Astrocyte of the cerebellum (primary cell): Measurements from ENCODE around the gene ANO5.

Experiments used
- DNase-seq: peaks from one replicate; pipeline ENCODE4 v3.0.0-alpha.2; 2011; ENCODE audit warnings: low read depth
- H3K4me3 ChIP-seq: 2 replicates; pipeline ENCODE4 v1.5.1; 2011; ENCODE audit warnings: mild to moderate bottlenecking, low read depth, low read length, moderate library complexity
- CTCF ChIP-seq: IDR thresholded peaks from 2 replicates; pipeline ENCODE4 v1.5.1; 2012; ENCODE audit warnings: low read length, low read depth, moderate library complexity, mild to moderate bottlenecking; ENCODE audit errors: missing control alignments
- in situ Hi-C: cut with HindIII; loops from 2 replicates; pipeline ENCODE4 v1.10.0; 2017; ENCODE audit warnings: low sequenced_read_pairs

Gene ANO5

GRCh38 chr11:22165087-22165486 is 27.8 kb upstream of the ANO5 start:
- no peak overlapping the region for H3K4me3 ChIP-seq
- no peak for DNase-seq
- no peak for TF ChIP-seq CTCF
- in situ Hi-C loops, result no loop called here

- TF ChIP-seq CTCF, result no peak
- in situ Hi-C loops, result no loop called here
- H3K4me3 ChIP-seq, result no peak overlapping the region
- DNase-seq, result no peak
These were observed 26.9 kb upstream of the ANO5 start for GRCh38 chr11:22165759-22166513.

- DNase-seq, result no peak
These were observed 23.1 kb upstream of the ANO5 start for GRCh38 chr11:22169833-22170232.

GRCh38 chr11:22173532-22173931 is 19.4 kb upstream of the ANO5 start:
- H3K4me3 ChIP-seq, result no peak overlapping the region
- DNase-seq, result no peak
- no peak for TF ChIP-seq CTCF
- in situ Hi-C loops, result no loop called here

More at GRCh38 chr11:22169833-22170232, 23.1 kb upstream of the ANO5 start:
- H3K4me3 ChIP-seq, result no peak overlapping the region
- no peak for TF ChIP-seq CTCF
- in situ Hi-C loops, result no loop called here

GRCh38 chr11:22177186-22177585 is 15.7 kb upstream of the ANO5 start:
- in situ Hi-C loops, result no loop called here
- no peak for TF ChIP-seq CTCF

GRCh38 chr11:22179626-22180025 is 13.3 kb upstream of the ANO5 start:
- DNase-seq, result no peak
- TF ChIP-seq CTCF, result no peak
- no peak overlapping the region for H3K4me3 ChIP-seq
- in situ Hi-C loops, result no loop called here

More at GRCh38 chr11:22177186-22177585, 15.7 kb upstream of the ANO5 start:
- DNase-seq, result no peak
- H3K4me3 ChIP-seq, result no peak overlapping the region

GRCh38 chr11:22180131-22180530 is 12.8 kb upstream of the ANO5 start:
- in situ Hi-C loops, result no loop called here
- no peak for DNase-seq
- H3K4me3 ChIP-seq, result no peak overlapping the region
- TF ChIP-seq CTCF, result no peak
